Omental fat pad (tissue), 4 donors: ENCODE results near the gene DBN1. TPM values are rescaled to one million over a fixed set of nuclear protein-coding genes. Genes with fewer than 3 reads are reported as not detected.

ENCODE experiments used
- ATAC-seq: fragments of 150-250 bp; one replicate; pipeline ENCODE4 v1.9.1; 2016; ENCODE audit warnings: mild to moderate bottlenecking, moderate library complexity; ENCODE audit not compliant: low FRiP score
- DNase-seq: peaks from one replicate; pipeline ENCODE4 v3.0.0-alpha.2; 2019; ENCODE audit warnings: low spot score
- CTCF ChIP-seq, 3 donors: fragments of 450-650 bp; IDR thresholded peaks; one replicate each; pipeline ENCODE4 v1.5.1; 2016 to 2017; ENCODE audit warnings: antibody characterized with exemption in 3 of 3, mild to moderate bottlenecking in 3 of 3, moderate library complexity in 2 of 3
- total RNA-seq, 4 donors: library from RNA; depleted of rRNA; stranded (reverse); fragments of >200 nt; gene quantifications; one replicate each; pipeline ENCODE4 v1.1.0, GENCODE V29; 2016

Gene DBN1
- total RNA-seq, 4 donors from 2014 or later: 33.5 to 78.5 (median 38.3) TPM

GRCh38 chr5:177504086-177505056, 30.9 kb upstream of the DBN1 start:
- no peak for TF ChIP-seq CTCF (IDR thresholded peaks at IDR 0.05)
- no peak for DNase-seq
- no peak for ATAC-seq

GRCh38 chr5:177503351-177504085, 30.1 kb upstream of the DBN1 start:
- DNase-seq (no peak), ATAC-seq (no peak)
- TF ChIP-seq CTCF (IDR thresholded peaks at IDR 0.05): no peak

GRCh38 chr5:177502886-177503285, 29.5 kb upstream of the DBN1 start:
- DNase-seq (no peak), ATAC-seq (no peak)
- no peak for TF ChIP-seq CTCF (IDR thresholded peaks at IDR 0.05)

GRCh38 chr5:177501874-177502678, 28.6 kb upstream of the DBN1 start:
- ATAC-seq: no peak
- TF ChIP-seq CTCF (IDR thresholded peaks at IDR 0.05): no peak
- DNase-seq: no peak

GRCh38 chr5:177500685-177501522, 27.5 kb upstream of the DBN1 start:
- ATAC-seq (peak; percentile 52), DNase-seq (peak; percentile 98)
- peak in 1 of 3 donors; percentile 67 for TF ChIP-seq CTCF (IDR thresholded peaks at IDR 0.05)

- no peak for DNase-seq
- TF ChIP-seq CTCF (IDR thresholded peaks at IDR 0.05): no peak
- no peak for ATAC-seq
These were observed 26.4 kb upstream of the DBN1 start for GRCh38 chr5:177499842-177500241.
